Measurements from ENCODE around the gene LITAF. TPM values are rescaled to one million over a fixed set of nuclear protein-coding genes. Genes with fewer than 3 reads are reported as not detected.

Gene LITAF
- polyA plus RNA-seq, 3 donors: 67.9 to 118 (median 69.0) TPM

DNA sequence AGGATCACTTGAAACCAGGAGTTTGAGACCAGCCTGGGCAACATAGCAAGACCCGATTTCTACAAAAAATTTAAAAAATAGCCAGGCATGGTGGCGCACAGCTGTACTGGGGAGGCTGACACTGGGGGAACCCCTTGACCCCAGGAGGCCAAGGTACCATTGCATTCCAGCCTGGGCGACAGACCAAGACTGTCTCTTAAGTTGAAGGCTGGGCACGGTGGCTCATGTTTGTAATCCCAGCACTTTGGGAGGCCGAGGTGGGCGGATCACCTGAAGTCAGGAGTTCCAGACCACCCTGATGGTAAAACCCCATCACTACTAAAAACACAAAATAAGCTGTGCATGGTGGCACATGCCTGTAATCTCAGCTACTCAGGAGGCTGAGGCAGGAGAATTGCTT lies 74.9 kb downstream of the LITAF start:
- Mint-ChIP-seq H3K4me1 (peaks cover 5% of the 10 kb centered on the region), H3K9me3 (peaks cover 0 to 5% (median 2%) of the 10 kb centered on the region in 7 donors), H3K36me3 (no peaks in the 10 kb centered on the region), H3K4me3 (no peak overlapping the region), H3K27ac (no peak overlapping the region), H3K27me3 (ENCODE audit: low read depth in 3 of 3) (peaks cover 0 to 5% (median 3%) of the 10 kb centered on the region in 3 donors)
- Histone ChIP-seq H3K79me2 (ENCODE audit: insufficient read depth, low read length) (no peaks in the 10 kb centered on the region), H3K27me3 (ENCODE audit: control insufficient read depth in 2 of 2, insufficient read depth in 2 of 2, low read length in 2 of 2) (no peaks in the 10 kb centered on the region), H4K20me1 (ENCODE audit: insufficient read depth, low read length) (no peaks in the 10 kb centered on the region), H3K9me3 (replicated peaks in 1 of 2; ENCODE audit: control insufficient read depth in 1 of 2, insufficient read depth in 1 of 2, low read length in 2 of 2) (no peaks in the 10 kb centered on the region), H3K9ac (ENCODE audit: insufficient read depth, low read length, poor library complexity, severe bottlenecking) (no peak overlapping the region), H2AFZ (ENCODE audit: insufficient read depth, low read depth, low read length, poor library complexity, severe bottlenecking) (no peak overlapping the region), H3K4me2 (replicated peaks; ENCODE audit: extremely low read depth, low read length, poor library complexity, severe bottlenecking) (no peak overlapping the region), H3K4me3 (replicated peaks in 1 of 3; ENCODE audit: low read depth in 2 of 3, low read length in 3 of 3) (no peak overlapping the region), H3K4me1 (ENCODE audit: control insufficient read depth in 1 of 2, insufficient read depth in 2 of 2, low read length in 2 of 2) (peaks cover 4 to 5% of the 10 kb centered on the region in 2 donors), H3K36me3 (replicated peaks in 1 of 2; ENCODE audit: control insufficient read depth in 1 of 2, insufficient read depth in 2 of 2, low read length in 2 of 2) (no peaks in the 10 kb centered on the region), H3K27ac (ENCODE audit: low read depth in 1 of 2, low read length in 2 of 2) (no peak overlapping the region)
- intact Hi-C loops (cut with micrococcal nuclease): no loop called here
- no peak for DNase-seq
- TF ChIP-seq, protein P1, sequence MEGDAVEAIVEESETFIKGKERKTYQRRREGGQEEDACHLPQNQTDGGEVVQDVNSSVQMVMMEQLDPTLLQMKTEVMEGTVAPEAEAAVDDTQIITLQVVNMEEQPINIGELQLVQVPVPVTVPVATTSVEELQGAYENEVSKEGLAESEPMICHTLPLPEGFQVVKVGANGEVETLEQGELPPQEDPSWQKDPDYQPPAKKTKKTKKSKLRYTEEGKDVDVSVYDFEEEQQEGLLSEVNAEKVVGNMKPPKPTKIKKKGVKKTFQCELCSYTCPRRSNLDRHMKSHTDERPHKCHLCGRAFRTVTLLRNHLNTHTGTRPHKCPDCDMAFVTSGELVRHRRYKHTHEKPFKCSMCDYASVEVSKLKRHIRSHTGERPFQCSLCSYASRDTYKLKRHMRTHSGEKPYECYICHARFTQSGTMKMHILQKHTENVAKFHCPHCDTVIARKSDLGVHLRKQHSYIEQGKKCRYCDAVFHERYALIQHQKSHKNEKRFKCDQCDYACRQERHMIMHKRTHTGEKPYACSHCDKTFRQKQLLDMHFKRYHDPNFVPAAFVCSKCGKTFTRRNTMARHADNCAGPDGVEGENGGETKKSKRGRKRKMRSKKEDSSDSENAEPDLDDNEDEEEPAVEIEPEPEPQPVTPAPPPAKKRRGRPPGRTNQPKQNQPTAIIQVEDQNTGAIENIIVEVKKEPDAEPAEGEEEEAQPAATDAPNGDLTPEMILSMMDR (IDR thresholded peaks at IDR 0.05): no peak
- WGBS (ENCODE audit: insufficient coverage): 83% methylated on average over 5 of the region's 6 CpGs

DNA sequence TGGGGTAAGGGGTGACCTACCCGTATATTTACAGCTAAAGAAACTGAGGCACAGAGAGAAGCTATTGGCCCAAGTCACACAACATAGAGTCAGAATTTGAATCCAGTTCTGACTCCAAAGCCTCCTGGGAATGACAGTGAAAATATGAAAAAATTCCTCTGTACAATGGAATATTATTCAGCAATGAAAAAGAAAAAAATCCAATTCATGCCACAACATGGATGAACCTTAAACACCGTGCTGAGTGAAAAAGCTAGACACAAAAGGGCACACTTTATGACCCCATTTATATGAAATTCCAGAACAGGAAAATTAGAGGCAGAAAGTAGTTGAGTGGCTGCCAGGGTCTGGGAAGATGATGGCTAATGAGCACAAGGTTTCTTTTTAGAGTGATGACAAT lies 75.4 kb downstream of the LITAF start:
- peaks cover 10% of the 10 kb centered on the region for H3K4me1 Mint-ChIP-seq
- peaks cover 9% of the 10 kb centered on the region in 2 donors for H3K4me1 ChIP-seq (ENCODE audit: control insufficient read depth in 1 of 2, insufficient read depth in 2 of 2, low read length in 2 of 2)
- no peaks in the 10 kb centered on the region for H3K79me2 ChIP-seq (ENCODE audit: insufficient read depth, low read length)
- intact Hi-C loops (cut with micrococcal nuclease): no loop called here
- no peaks in the 10 kb centered on the region for H3K27me3 ChIP-seq (ENCODE audit: control insufficient read depth in 2 of 2, insufficient read depth in 2 of 2, low read length in 2 of 2)
- H4K20me1 ChIP-seq (ENCODE audit: insufficient read depth, low read length): no peaks in the 10 kb centered on the region
- peaks cover 2 to 3% (median 3%) of the 10 kb centered on the region in 3 donors for H3K27me3 Mint-ChIP-seq (ENCODE audit: low read depth in 3 of 3)
- no peaks in the 10 kb centered on the region for H3K36me3 ChIP-seq (replicated peaks in 1 of 2; ENCODE audit: control insufficient read depth in 1 of 2, insufficient read depth in 2 of 2, low read length in 2 of 2)
- WGBS (ENCODE audit: insufficient coverage): no CpG with 5 or more reads among the region's 2 CpGs
- TF ChIP-seq, protein P1 (IDR thresholded peaks at IDR 0.05): no peak
- no peak overlapping the region for H3K27ac ChIP-seq (ENCODE audit: low read depth in 1 of 2, low read length in 2 of 2)
- H3K9me3 Mint-ChIP-seq: peaks cover 0 to 5% (median 2%) of the 10 kb centered on the region in 7 donors
- no peak overlapping the region for H3K9ac ChIP-seq (ENCODE audit: insufficient read depth, low read length, poor library complexity, severe bottlenecking)
- no peak overlapping the region for H2AFZ ChIP-seq (ENCODE audit: insufficient read depth, low read depth, low read length, poor library complexity, severe bottlenecking)
- H3K36me3 Mint-ChIP-seq: no peaks in the 10 kb centered on the region
- DNase-seq: no peak
- H3K4me3 Mint-ChIP-seq: no peak overlapping the region
- H3K27ac Mint-ChIP-seq: no peak overlapping the region
- no peak overlapping the region for H3K4me3 ChIP-seq (replicated peaks in 1 of 3; ENCODE audit: low read depth in 2 of 3, low read length in 3 of 3)
- H3K9me3 ChIP-seq (replicated peaks in 1 of 2; ENCODE audit: control insufficient read depth in 1 of 2, insufficient read depth in 1 of 2, low read length in 2 of 2): no peaks in the 10 kb centered on the region
- H3K4me2 ChIP-seq (replicated peaks; ENCODE audit: extremely low read depth, low read length, poor library complexity, severe bottlenecking): no peak overlapping the region

Data from CD14-positive monocyte (primary cell).